KMS-11 (cell line): Measurements from ENCODE around the gene ATXN7.
A peak's percentile ranks its signal among the peaks of the same experiment; 100 is the strongest.

ENCODE experiments used
- H2AFZ ChIP-seq: fragments of 200-600 bp; sonication (generic); 2 replicates; pipeline ENCODE4 v1.6.1; 2016; ENCODE audit warnings: antibody characterized with exemption, mixed run types, low read depth
- H3K27ac ChIP-seq: fragments of 200-600 bp; sonication (generic); 2 replicates; pipeline ENCODE4 v1.6.1; 2016; ENCODE audit warnings: mild to moderate bottlenecking, mixed run types
- H3K27me3 ChIP-seq: fragments of 200-600 bp; sonication (generic); 2 replicates; pipeline ENCODE4 v1.6.1; 2017; ENCODE audit warnings: mild to moderate bottlenecking, low read depth, mixed run types, moderate library complexity; ENCODE audit not compliant: insufficient read depth
- H3K36me3 ChIP-seq: fragments of 200-600 bp; sonication (generic); 2 replicates; pipeline ENCODE4 v1.6.1; 2017; ENCODE audit warnings: mild to moderate bottlenecking, mixed run types; ENCODE audit not compliant: insufficient read depth
- H3K4me1 ChIP-seq: fragments of 200-600 bp; sonication (generic); 2 replicates; pipeline ENCODE4 v1.6.1; 2016; ENCODE audit warnings: mild to moderate bottlenecking, low read depth, mixed run types; ENCODE audit not compliant: poor library complexity, severe bottlenecking
- H3K4me2 ChIP-seq: fragments of 200-600 bp; sonication (generic); 2 replicates; pipeline ENCODE4 v1.7.0; 2016; ENCODE audit warnings: mild to moderate bottlenecking, mixed run types
- H3K4me3 ChIP-seq: fragments of 200-600 bp; sonication (generic); IDR thresholded peaks from 2 replicates; pipeline ENCODE4 v1.6.1; 2017; ENCODE audit warnings: low read depth, low read length, mixed read lengths; ENCODE audit not compliant: insufficient read depth
- H3K79me2 ChIP-seq: fragments of 200-600 bp; sonication (generic); 2 replicates; pipeline ENCODE4 v1.6.1; 2016; ENCODE audit warnings: low read depth, mixed run types; ENCODE audit not compliant: insufficient read depth
- H3K9ac ChIP-seq: fragments of 200-600 bp; sonication (generic); 2 replicates; pipeline ENCODE4 v1.6.1; 2016; ENCODE audit warnings: mild to moderate bottlenecking, mixed run types
- H4K20me1 ChIP-seq: fragments of 200-600 bp; sonication (generic); 2 replicates; pipeline ENCODE4 v1.6.1; 2016; ENCODE audit warnings: mild to moderate bottlenecking, mixed run types; ENCODE audit not compliant: insufficient read depth
- TF ChIP-seq, protein P1 (sequence below): fragments of 200-600 bp; sonication (generic); conservative IDR thresholded peaks from 2 replicates; pipeline ENCODE4 v1.6.1; 2017; ENCODE audit warnings: low read depth, mild to moderate bottlenecking, antibody characterized with exemption, low read length, moderate library complexity, mixed read lengths

Gene ATXN7

DNA sequence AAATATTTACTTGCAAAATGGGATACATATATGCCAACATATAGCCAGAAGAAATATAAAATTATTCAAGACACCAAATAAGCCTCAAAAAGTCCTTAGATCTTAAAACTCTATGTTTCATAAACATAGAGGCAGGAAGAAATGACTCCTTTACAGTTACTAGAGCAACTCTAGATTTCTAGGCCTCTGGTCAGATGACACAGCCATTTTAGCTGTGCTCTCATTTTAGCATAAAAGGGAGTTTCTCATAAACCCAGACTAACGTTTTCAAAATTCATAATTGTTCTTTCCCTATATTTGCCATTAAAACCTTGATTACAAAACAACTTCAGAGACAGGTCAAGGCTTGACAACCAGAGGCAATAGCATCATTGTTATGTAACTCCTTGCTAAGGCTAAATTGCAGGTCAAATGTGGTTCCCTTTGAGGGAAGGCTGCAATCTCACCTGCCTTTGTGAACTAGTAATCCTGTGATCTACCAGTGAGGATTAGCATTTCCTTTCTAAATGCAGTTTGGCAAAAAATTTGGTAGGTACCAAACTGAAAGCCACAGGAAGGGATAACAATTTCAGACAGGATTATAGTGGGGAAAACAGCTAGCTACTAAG is 8.2 kb upstream of the ATXN7 start:
- H4K20me1 ChIP-seq: no peaks in the 10 kb centered on the region
- peaks cover 27% of the 10 kb centered on the region; the same call in 1 of the 2 replicates for H3K79me2 ChIP-seq
- peak overlapping the region; percentile 60 for H3K4me2 ChIP-seq
- H3K4me3 ChIP-seq: no peak overlapping the region
- H3K9ac ChIP-seq: peak overlapping the region; percentile 19; the same call in 1 of the 2 replicates
- peak overlapping the region; percentile 75 for H3K27ac ChIP-seq
- H3K36me3 ChIP-seq: no peaks in the 10 kb centered on the region
- no peaks in the 10 kb centered on the region for H3K27me3 ChIP-seq
- H3K4me1 ChIP-seq: peaks cover 21% of the 10 kb centered on the region
- no peak overlapping the region for H2AFZ ChIP-seq
- TF ChIP-seq, protein P1, sequence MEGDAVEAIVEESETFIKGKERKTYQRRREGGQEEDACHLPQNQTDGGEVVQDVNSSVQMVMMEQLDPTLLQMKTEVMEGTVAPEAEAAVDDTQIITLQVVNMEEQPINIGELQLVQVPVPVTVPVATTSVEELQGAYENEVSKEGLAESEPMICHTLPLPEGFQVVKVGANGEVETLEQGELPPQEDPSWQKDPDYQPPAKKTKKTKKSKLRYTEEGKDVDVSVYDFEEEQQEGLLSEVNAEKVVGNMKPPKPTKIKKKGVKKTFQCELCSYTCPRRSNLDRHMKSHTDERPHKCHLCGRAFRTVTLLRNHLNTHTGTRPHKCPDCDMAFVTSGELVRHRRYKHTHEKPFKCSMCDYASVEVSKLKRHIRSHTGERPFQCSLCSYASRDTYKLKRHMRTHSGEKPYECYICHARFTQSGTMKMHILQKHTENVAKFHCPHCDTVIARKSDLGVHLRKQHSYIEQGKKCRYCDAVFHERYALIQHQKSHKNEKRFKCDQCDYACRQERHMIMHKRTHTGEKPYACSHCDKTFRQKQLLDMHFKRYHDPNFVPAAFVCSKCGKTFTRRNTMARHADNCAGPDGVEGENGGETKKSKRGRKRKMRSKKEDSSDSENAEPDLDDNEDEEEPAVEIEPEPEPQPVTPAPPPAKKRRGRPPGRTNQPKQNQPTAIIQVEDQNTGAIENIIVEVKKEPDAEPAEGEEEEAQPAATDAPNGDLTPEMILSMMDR: no peak

DNA sequence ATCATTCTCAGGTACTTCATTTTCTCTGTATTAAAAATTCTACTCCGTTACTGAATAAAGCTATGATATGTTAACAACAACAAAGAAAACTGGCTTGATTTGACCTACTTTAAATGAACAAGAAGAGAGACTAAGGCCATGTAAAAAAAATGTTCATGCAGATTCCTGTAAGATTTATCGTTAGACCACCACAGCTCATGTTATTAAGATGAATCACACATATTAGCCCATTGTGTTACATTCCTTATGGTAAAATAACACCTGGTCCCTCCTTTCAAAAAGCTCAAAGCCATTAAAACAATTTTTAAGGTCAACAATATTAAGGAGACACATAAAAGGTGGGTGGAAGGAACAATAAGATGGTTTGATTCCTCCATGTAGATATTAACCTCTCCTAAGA is 6.4 kb upstream of the ATXN7 start:
- TF ChIP-seq, protein P1: no peak
- peaks cover 20% of the 10 kb centered on the region for H3K4me1 ChIP-seq
- H3K4me2 ChIP-seq: no peak overlapping the region
- no peak overlapping the region for H3K4me3 ChIP-seq
- H3K27ac ChIP-seq: no peak overlapping the region
- no peaks in the 10 kb centered on the region for H4K20me1 ChIP-seq
- H3K79me2 ChIP-seq: peaks cover 34% of the 10 kb centered on the region; the same call in 1 of the 2 replicates
- H3K27me3 ChIP-seq: no peaks in the 10 kb centered on the region
- H2AFZ ChIP-seq: no peak overlapping the region
- no peaks in the 10 kb centered on the region for H3K36me3 ChIP-seq
- H3K9ac ChIP-seq: no peak overlapping the region

DNA sequence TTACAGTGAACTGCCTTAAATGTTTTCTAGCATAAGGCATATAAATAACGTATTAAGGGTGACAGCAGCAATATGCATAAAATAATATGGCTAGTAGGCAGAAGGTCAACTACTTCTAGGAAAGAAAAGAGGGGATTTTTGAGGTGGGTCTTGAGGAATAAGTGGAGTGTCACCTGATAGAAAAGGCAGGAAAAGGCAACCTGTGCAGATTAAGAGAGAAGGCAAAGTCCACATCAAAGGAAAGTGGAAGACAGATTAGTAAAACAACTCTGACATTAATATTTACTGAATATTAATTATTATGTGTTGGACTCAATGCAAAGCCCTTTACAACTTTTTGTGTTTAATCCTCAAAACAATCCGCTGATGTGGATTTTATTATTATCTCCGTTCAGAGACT is 2.9 kb upstream of the ATXN7 start:
- Histone ChIP-seq H3K9ac (no peak overlapping the region), H3K79me2 (peaks cover 36% of the 10 kb centered on the region; the same call in 1 of the 2 replicates), H2AFZ (no peak overlapping the region), H3K36me3 (no peaks in the 10 kb centered on the region), H3K27me3 (no peaks in the 10 kb centered on the region), H3K27ac (no peak overlapping the region), H3K4me2 (no peak overlapping the region), H3K4me1 (peaks cover 12% of the 10 kb centered on the region), H4K20me1 (no peaks in the 10 kb centered on the region), H3K4me3 (no peak overlapping the region)
- TF ChIP-seq, protein P1: no peak

- no peak overlapping the region for H3K4me2 ChIP-seq
- no peak overlapping the region for H2AFZ ChIP-seq
- H3K27ac ChIP-seq: no peak overlapping the region
- no peak overlapping the region for H3K4me3 ChIP-seq
- TF ChIP-seq, protein P1: no peak
- H3K36me3 ChIP-seq: no peaks in the 10 kb centered on the region
- H3K4me1 ChIP-seq: peaks cover 6% of the 10 kb centered on the region
- no peaks in the 10 kb centered on the region for H4K20me1 ChIP-seq
- no peaks in the 10 kb centered on the region for H3K27me3 ChIP-seq
- H3K9ac ChIP-seq: no peak overlapping the region
- peaks cover 37% of the 10 kb centered on the region; the same call in 1 of the 2 replicates for H3K79me2 ChIP-seq
Measured at GRCh38 chr3:63861306-63861705, 2.4 kb upstream of the ATXN7 start.
